Activated CD4-positive, alpha-beta memory T cell treated with anti-CD3 and anti-CD28 coated beads, Interleukin-2, amount 10 ng/mL, durations not matched to agents 7 days and 5 days (primary cell): ENCODE results near the gene ZFYVE9. TPM values are rescaled to one million over a fixed set of nuclear protein-coding genes. Genes with fewer than 3 reads are reported as not detected.

Experiments
- CTCF ChIA-PET: fragments of 350-600 bp; sonication (Branson Sonifier 250); formaldehyde crosslinking; loops from one replicate; lab custom pipeline; 2021; ENCODE audit warnings: antibody characterized with exemption, inconsistent platforms; lab: Charles Lee
- POLR2A ChIA-PET: fragments of 350-600 bp; sonication (Branson Sonifier 250); formaldehyde crosslinking; loops from one replicate; lab custom pipeline; 2021; ENCODE audit warnings: antibody characterized with exemption; lab: Charles Lee
- DNase-seq: peaks from one replicate; pipeline ENCODE4 v3.0.0-alpha.2; 2020
- H3K27ac Mint-ChIP-seq: one replicate; pipeline ENCODE4 v1.8.0; 2021; ENCODE audit warnings: mild to moderate bottlenecking, mixed read lengths
- H3K27me3 Mint-ChIP-seq: one replicate; pipeline ENCODE4 v1.8.0; 2021; ENCODE audit warnings: mixed read lengths
- H3K36me3 Mint-ChIP-seq: one replicate; pipeline ENCODE4 v1.8.0; 2021; ENCODE audit warnings: low read depth, mixed read lengths
- H3K4me1 Mint-ChIP-seq: one replicate; pipeline ENCODE4 v1.8.0; 2021; ENCODE audit warnings: mixed read lengths
- H3K4me3 Mint-ChIP-seq: one replicate; pipeline ENCODE4 v1.8.0; 2021; ENCODE audit warnings: mild to moderate bottlenecking, mixed read lengths
- H3K9me3 Mint-ChIP-seq: one replicate; pipeline ENCODE4 v1.8.0; 2021; ENCODE audit warnings: mixed read lengths
- total RNA-seq, 2 experiments: library from RNA; stranded (reverse); gene quantifications; one replicate each; pipeline ENCODE4 v1.2.3, GENCODE V29; 2021

The ZFYVE9 gene
- total RNA-seq, 2 experiments from 2014 or later = 0.30 to 0.35 TPM

GRCh38 chr1:52305417-52306226 is 163.7 kb downstream of the ZFYVE9 start:
- H3K27me3 Mint-ChIP-seq = no peaks in the 10 kb centered on the region
- no peaks in the 10 kb centered on the region for H3K9me3 Mint-ChIP-seq
- no peak for DNase-seq
- no peaks in the 10 kb centered on the region for H3K4me1 Mint-ChIP-seq
- ChIA-PET CTCF (interaction anchor here (1.6 kb wide), 1 partner anchor 9 kb away, joined by 7 read pairs; no protein-coding TSS in a partner anchor), POLR2A (no interaction called here)
- no peak overlapping the region for H3K4me3 Mint-ChIP-seq
- no peak overlapping the region for H3K27ac Mint-ChIP-seq
- H3K36me3 Mint-ChIP-seq = no peaks in the 10 kb centered on the region

- H3K4me1 Mint-ChIP-seq = no peaks in the 10 kb centered on the region
- no peaks in the 10 kb centered on the region for H3K36me3 Mint-ChIP-seq
- no peak overlapping the region for H3K27ac Mint-ChIP-seq
- POLR2A ChIA-PET = interaction anchor here (0.6 kb wide), 1 partner anchor 123 kb away, joined by 4 read pairs; no protein-coding TSS in a partner anchor
- CTCF ChIA-PET = interaction anchor here (1.6 kb wide), 1 partner anchor 10 kb away, joined by 7 read pairs; no protein-coding TSS in a partner anchor
- H3K27me3 Mint-ChIP-seq = no peaks in the 10 kb centered on the region
- no peaks in the 10 kb centered on the region for H3K9me3 Mint-ChIP-seq
- DNase-seq = no peak
- H3K4me3 Mint-ChIP-seq = no peak overlapping the region
These were observed 164.5 kb downstream of the ZFYVE9 start for GRCh38 chr1:52306227-52307006.

DNA sequence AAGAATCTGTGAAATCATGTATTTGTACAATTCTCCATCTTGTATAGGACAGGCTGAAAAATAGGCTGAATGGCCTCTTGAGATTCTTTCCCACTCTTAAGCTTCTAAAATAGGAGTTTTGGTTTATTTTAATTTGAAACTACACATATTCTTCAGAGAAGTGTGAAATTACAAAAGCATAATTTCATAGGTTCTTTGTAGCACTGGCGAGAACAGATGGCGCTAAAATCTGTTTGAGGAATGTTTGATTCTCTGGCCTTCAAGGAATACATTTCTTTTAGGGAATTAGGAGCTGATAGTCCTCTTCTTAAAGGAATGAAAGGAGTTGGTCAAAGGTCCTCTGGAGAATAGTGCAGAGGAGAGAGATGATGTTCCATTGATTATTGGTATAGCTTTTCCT is 179.2 kb downstream of the ZFYVE9 start:
- Mint-ChIP-seq H3K27ac (no peak overlapping the region), H3K9me3 (no peaks in the 10 kb centered on the region), H3K4me1 (no peaks in the 10 kb centered on the region), H3K27me3 (no peaks in the 10 kb centered on the region), H3K36me3 (no peaks in the 10 kb centered on the region), H3K4me3 (no peak overlapping the region)
- ChIA-PET CTCF (no interaction called here), POLR2A (no interaction called here)
- DNase-seq = no peak

GRCh38 chr1:52323731-52324130 is 181.8 kb downstream of the ZFYVE9 start:
- ChIA-PET POLR2A (no interaction called here), CTCF (no interaction called here)
- H3K27ac Mint-ChIP-seq = no peak overlapping the region
- H3K4me1 Mint-ChIP-seq = no peaks in the 10 kb centered on the region
- no peak overlapping the region for H3K4me3 Mint-ChIP-seq
- no peaks in the 10 kb centered on the region for H3K27me3 Mint-ChIP-seq
- no peaks in the 10 kb centered on the region for H3K36me3 Mint-ChIP-seq
- DNase-seq = no peak
- no peaks in the 10 kb centered on the region for H3K9me3 Mint-ChIP-seq

DNA sequence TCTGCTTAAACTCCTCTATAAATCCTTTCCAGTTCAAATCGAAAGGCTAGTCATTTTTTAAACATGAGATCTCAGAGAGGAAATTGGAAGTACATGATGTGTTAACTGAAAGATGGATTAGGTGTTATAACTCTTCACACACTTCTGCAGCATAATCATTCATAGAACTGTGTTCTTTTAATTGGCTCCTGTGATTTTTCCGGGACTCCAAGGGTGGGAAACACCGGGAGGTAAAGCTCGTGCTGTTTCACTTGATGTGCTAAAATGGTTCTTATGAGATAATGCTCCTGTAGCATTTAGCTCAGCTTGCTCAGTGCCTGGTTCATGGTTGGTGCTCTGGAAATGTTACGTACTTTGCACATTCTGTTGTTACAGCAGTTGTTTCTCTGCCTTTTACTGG is 183.9 kb downstream of the ZFYVE9 start:
- ChIA-PET POLR2A (no interaction called here), CTCF (no interaction called here)
- Mint-ChIP-seq H3K4me1 (peaks cover 10% of the 10 kb centered on the region), H3K27me3 (no peaks in the 10 kb centered on the region), H3K4me3 (no peak overlapping the region), H3K9me3 (no peaks in the 10 kb centered on the region), H3K36me3 (no peaks in the 10 kb centered on the region), H3K27ac (no peak overlapping the region)
- DNase-seq = no peak

DNA sequence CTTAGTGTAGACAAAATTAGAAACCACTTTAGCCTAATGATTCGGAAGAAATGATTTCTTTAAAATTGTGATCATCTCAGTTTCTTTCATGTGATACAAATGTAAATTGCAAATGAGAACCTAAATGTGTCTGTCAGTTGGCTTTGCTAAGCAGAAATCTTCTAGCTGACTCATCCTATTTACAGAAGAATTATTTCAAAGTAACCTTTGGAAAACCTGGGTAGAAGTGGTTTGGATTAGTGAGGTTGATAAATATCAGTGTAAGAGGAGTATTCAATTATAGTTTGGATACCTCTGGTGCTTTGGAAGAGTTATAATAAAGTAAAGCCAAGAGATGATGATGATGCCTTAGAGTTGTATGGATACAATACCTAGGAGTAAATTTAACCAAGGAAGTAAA is 186.7 kb downstream of the ZFYVE9 start:
- no peak for DNase-seq
- no peaks in the 10 kb centered on the region for H3K36me3 Mint-ChIP-seq
- H3K27me3 Mint-ChIP-seq = no peaks in the 10 kb centered on the region
- no peak overlapping the region for H3K27ac Mint-ChIP-seq
- CTCF ChIA-PET = no interaction called here
- H3K4me1 Mint-ChIP-seq = peaks cover 13% of the 10 kb centered on the region
- POLR2A ChIA-PET = no interaction called here
- no peak overlapping the region for H3K4me3 Mint-ChIP-seq
- no peaks in the 10 kb centered on the region for H3K9me3 Mint-ChIP-seq

GRCh38 chr1:52332411-52332810 is 190.5 kb downstream of the ZFYVE9 start:
- Mint-ChIP-seq H3K9me3 (no peaks in the 10 kb centered on the region), H3K36me3 (no peaks in the 10 kb centered on the region), H3K27me3 (no peaks in the 10 kb centered on the region), H3K4me3 (no peak overlapping the region), H3K4me1 (peaks cover 13% of the 10 kb centered on the region), H3K27ac (no peak overlapping the region)
- POLR2A ChIA-PET = no interaction called here
- CTCF ChIA-PET = interaction anchor here (0.5 kb wide), 1 partner anchor 493 kb away, joined by 3 read pairs; no protein-coding TSS in a partner anchor
- no peak for DNase-seq

GRCh38 chr1:52334906-52335528 is 193.1 kb downstream of the ZFYVE9 start:
- ChIA-PET CTCF (no interaction called here), POLR2A (no interaction called here)
- Mint-ChIP-seq H3K27ac (no peak overlapping the region), H3K4me3 (no peak overlapping the region), H3K4me1 (peaks cover 9% of the 10 kb centered on the region), H3K36me3 (no peaks in the 10 kb centered on the region), H3K9me3 (no peaks in the 10 kb centered on the region), H3K27me3 (no peaks in the 10 kb centered on the region)
- no peak for DNase-seq

- Mint-ChIP-seq H3K27ac (no peak overlapping the region), H3K4me3 (no peak overlapping the region), H3K27me3 (no peaks in the 10 kb centered on the region), H3K9me3 (no peaks in the 10 kb centered on the region), H3K4me1 (no peaks in the 10 kb centered on the region), H3K36me3 (no peaks in the 10 kb centered on the region)
- no peak for DNase-seq
- POLR2A ChIA-PET = no interaction called here
- CTCF ChIA-PET = no interaction called here
These were observed 195.6 kb downstream of the ZFYVE9 start for GRCh38 chr1:52337439-52337838.

- ChIA-PET CTCF (interaction anchor here (0.7 kb wide), 1 partner anchor 142 kb away, joined by 3 read pairs; no protein-coding TSS in a partner anchor), POLR2A (no interaction called here)
- H3K27ac Mint-ChIP-seq = no peak overlapping the region
- no peaks in the 10 kb centered on the region for H3K4me1 Mint-ChIP-seq
- H3K36me3 Mint-ChIP-seq = no peaks in the 10 kb centered on the region
- H3K4me3 Mint-ChIP-seq = no peak overlapping the region
- DNase-seq = no peak
- H3K9me3 Mint-ChIP-seq = no peaks in the 10 kb centered on the region
- H3K27me3 Mint-ChIP-seq = no peaks in the 10 kb centered on the region
These were observed 199.9 kb downstream of the ZFYVE9 start for GRCh38 chr1:52341655-52342260.

GRCh38 chr1:52343979-52344378 is 202.1 kb downstream of the ZFYVE9 start:
- ChIA-PET CTCF (no interaction called here), POLR2A (interaction anchor here (1.4 kb wide), 1 partner anchor 21 kb away, joined by 4 read pairs; the partner anchor contains the start of gene CC2D1B)
- Mint-ChIP-seq H3K4me3 (no peak overlapping the region), H3K27me3 (no peaks in the 10 kb centered on the region), H3K36me3 (no peaks in the 10 kb centered on the region), H3K4me1 (no peaks in the 10 kb centered on the region), H3K27ac (no peak overlapping the region), H3K9me3 (no peaks in the 10 kb centered on the region)
- DNase-seq = no peak

GRCh38 chr1:52345252-52345651 is 203.4 kb downstream of the ZFYVE9 start:
- DNase-seq = no peak
- Mint-ChIP-seq H3K27me3 (no peaks in the 10 kb centered on the region), H3K4me1 (no peaks in the 10 kb centered on the region), H3K9me3 (no peaks in the 10 kb centered on the region), H3K27ac (no peak overlapping the region), H3K36me3 (no peaks in the 10 kb centered on the region), H3K4me3 (no peak overlapping the region)
- ChIA-PET POLR2A (interaction anchor here (1.4 kb wide), 1 partner anchor 20 kb away, joined by 4 read pairs; the partner anchor contains the start of gene CC2D1B), CTCF (no interaction called here)
